Activated CD8-positive, alpha-beta memory T cell treated with anti-CD3 and anti-CD28 coated beads for 1 hour (primary cell): ENCODE results near the gene TMEM209.
"Not testable (repeated sequence)": the region's sequence is repeated elsewhere in the genome, so short reads cannot be mapped to it uniquely, and the experiment has no call there.

Experiments used
- DNase-seq, 2 donors: peaks; one replicate each; pipeline ENCODE4 v3.0.0-alpha.2; 2020; ENCODE audit warnings: low read depth in 1 of 2; ENCODE audit errors: extremely low read depth in 1 of 2

The TMEM209 gene

DNA sequence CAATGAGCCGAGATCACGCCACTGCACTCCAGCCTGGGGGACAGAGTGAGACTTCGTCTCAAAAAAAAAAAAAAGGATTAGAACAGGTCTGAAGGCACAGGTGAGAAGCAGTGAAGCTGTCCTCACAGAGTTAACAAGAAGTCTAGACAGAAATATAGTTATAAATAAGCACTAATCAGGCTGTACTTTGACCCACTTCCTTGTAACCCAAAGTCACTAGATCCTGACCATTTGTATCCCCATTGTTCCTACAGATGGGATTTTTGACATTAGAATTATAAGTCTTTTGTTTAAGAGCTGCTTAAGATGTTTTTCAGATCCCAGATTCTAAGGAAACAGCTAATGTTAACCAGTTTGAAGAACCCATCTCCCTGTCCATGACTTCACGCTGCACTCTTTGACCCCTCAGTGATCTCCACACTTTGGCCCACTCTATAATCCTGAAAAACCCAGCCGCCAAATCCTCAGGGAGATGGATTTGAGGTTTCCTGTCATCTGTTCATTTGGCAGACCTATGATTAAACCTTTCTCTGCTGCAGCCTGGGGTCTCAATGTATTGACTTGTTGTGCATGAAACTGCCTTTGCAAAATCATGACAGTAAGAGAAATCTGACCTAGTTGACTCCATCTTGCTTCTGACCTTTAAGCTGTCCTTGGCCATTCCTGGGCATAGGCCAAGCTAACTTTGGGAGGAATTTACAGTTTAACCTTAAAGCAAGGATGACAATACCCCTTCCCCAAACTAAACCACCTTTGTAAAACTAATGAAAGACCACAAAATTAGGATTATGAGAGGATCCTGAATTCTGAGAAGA, 13.8 kb upstream of the TMEM209 start:
- no peak for DNase-seq

GRCh38 chr7:130216750-130217149, 11.5 kb upstream of the TMEM209 start:
- DNase-seq, result no peak

GRCh38 chr7:130216025-130216424, 10.8 kb upstream of the TMEM209 start:
- DNase-seq, result no peak

- no peak for DNase-seq
Observed at GRCh38 chr7:130213828-130214227, 8.6 kb upstream of the TMEM209 start.

- no peak for DNase-seq
Observed at GRCh38 chr7:130210181-130210935, 5.2 kb upstream of the TMEM209 start.

DNA sequence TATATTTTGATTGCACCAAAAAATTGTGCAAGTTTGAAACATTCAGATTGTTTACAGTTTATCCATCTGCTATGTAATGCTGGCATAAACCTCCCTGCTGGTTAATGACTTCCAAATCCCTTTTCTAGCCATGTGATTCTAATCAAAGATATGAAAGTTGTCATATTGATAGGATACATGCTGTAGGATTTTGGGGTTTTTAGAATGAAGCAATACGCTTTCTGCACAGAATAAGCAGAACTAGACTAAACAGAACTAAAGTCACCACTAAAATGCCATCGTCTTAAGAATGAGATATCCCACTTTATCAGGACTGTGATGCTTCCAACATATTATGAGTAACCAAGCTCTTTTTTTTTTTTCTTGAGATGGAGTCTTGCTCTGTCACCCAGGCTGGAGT, 3.3 kb upstream of the TMEM209 start:
- no peak for DNase-seq

DNA sequence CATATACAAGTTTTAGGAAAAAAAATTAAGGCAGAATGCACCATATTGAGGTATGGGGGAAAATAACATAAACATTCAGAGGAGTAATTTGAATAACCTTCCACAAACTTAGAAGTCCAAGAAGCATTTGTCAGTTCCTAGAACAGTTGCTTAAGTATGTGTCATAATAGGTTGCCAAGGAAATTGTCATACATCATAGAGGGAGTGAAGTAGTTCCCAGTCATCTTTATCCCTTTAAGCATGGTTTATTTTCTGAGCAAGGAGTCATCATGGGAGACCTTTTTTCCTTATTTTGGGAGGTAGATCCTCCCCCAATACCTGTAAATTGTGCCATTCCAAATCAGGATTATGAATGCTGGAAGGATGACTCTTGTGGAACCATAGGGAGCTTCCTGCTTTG, 2.4 kb upstream of the TMEM209 start, which contains the start of gene SSMEM1:
Gene SSMEM1, plus strand, starts transcription at position 219 of the 400 bp plus-strand sequence. Its CDS starts 51 bp downstream, at position 270.
- no peak for DNase-seq

GRCh38 chr7:130207033-130207432, 1.8 kb upstream of the TMEM209 start:
- no peak for DNase-seq

- DNase-seq, result no peak
Observed at GRCh38 chr7:130201796-130202195, 3.4 kb downstream of the TMEM209 start.

DNA sequence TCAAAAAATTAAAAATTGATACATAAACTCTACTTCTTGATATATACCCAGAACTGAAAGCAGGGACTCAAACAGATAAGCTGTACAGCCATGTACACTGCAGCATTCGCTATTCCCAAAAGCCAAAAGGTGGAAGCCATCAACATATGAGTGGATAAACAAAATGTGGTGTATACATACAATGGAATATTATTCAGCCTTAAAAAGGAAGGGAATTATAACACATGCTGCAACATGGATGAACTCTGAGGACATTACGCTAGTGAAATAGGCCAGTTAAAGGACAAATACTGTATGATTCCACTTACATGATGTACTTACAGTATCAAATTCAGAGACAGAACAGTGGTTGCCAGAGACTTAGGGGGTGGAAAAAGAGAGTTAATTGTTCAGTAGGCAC, 8.1 kb downstream of the TMEM209 start:
- DNase-seq, result no peak

GRCh38 chr7:130196476-130196875, 8.7 kb downstream of the TMEM209 start:
- DNase-seq, result no peak

DNA sequence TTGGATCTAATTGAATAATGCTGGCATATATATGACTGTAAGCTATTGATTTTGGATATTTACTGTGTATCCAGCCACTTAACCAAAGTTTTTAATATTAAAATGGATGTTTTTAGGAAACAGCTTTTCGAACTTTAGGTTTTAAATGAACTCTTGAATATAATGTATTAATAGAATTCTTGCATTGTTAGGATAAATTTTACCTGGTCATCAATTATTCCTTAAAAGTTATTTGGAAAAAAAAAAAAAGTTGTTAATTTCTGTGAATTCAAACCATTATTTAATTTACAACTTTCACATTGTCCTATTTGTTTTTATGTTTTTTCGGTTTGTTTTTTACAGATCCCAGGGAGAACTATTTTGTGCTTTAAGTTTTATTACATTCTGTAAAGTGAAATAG, 9.8 kb downstream of the TMEM209 start:
- DNase-seq, result no peak

GRCh38 chr7:130191791-130192190, 13.4 kb downstream of the TMEM209 start:
- no peak for DNase-seq

DNA sequence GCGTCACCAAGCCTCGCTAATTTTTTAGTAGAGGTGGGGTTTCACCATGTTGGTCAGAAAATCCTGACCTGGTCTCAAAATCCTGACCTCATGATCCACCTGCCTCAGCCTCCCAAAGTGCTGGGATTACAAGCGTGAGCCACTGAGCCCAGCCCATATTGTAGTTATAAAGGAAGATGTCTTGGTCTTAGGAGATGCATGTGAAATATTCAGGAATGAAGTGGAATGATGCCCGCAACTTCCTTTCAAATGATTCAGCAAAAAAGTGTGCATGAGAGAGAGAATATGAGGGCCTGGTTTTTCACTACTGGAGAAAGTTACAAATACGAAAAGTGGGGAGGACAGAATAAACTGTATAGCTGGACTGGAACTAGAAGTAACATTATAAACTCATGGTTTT, 15.9 kb downstream of the TMEM209 start:
- no peak for DNase-seq

DNA sequence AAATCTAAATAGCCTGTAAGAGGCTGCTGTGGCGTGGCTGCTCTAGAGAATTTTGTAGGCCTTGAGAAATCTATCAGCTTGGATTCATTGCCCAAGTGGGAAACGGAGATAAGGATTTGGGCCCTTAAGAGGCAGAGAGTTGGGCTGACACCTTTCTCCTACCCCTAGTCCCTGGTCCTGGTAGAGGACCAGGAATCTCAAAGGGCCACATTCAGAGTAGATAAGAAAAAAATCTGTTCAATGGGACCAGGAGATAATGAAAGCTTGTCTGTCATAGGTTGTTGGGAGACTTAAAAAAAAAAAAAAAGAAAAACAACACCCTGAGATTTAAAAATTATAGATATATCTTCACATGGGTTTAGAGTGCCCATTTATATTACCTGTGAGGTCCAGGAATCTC, 17.8 kb downstream of the TMEM209 start:
- no peak for DNase-seq

- DNase-seq, result not testable (repeated sequence)
Observed at GRCh38 chr7:130184349-130184748, 20.9 kb downstream of the TMEM209 start.

- no peak for DNase-seq
Observed at GRCh38 chr7:130182990-130183389, 22.2 kb downstream of the TMEM209 start.

GRCh38 chr7:130181263-130181605, 24.0 kb downstream of the TMEM209 start:
- no peak for DNase-seq

DNA sequence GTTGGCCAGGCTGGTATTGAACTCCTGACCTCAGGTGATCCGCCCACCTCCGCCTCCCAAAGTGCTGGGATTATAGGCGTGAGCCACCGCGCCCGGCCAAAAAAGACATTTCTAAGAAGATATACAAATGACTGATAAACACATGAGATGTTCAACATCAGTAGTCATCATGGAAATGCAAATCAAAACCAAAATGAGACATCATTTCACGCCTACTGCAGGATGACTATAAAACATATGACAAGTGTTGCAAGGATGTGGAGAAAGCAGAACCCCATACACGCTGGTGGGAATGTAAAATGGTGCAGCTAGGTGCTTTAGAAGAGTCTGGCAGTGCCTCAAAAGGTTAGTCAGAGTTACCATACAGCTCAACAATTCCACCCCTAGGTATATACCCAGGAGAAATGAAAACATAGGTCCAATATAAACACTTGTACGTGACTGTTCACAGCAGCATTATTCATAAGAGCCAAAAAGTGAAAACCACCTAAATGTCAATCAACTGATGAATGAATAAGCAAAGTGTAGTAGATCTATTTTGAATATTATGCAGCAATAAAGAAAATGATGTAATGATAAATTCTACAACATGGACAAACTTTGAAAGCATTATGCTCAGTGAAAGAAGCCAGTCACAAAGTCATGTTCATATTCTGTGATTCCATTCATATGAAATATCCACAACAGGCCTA, 24.5 kb downstream of the TMEM209 start:
- no peak for DNase-seq

GRCh38 chr7:130179631-130180030, 25.6 kb downstream of the TMEM209 start:
- no peak for DNase-seq

- DNase-seq, result no peak
Observed at GRCh38 chr7:130178251-130178650, 27.0 kb downstream of the TMEM209 start.
